Measurements from ENCODE around the gene LAMTOR4. TPM values are rescaled to one million over a fixed set of nuclear protein-coding genes. Genes with fewer than 3 reads are reported as not detected.
"Not testable (repeated sequence)": the region's sequence is repeated elsewhere in the genome, so short reads cannot be mapped to it uniquely, and the experiment has no call there.

Gene LAMTOR4
- total RNA-seq, 1 donor from 2014 or later = 151 TPM

- Mint-ChIP-seq H3K27me3 (no peaks in the 10 kb centered on the region), H3K9me3 (no peaks in the 10 kb centered on the region), H3K36me3 (ENCODE audit: low read depth) (peaks cover 10% of the 10 kb centered on the region), H3K4me3 (peak within 1 kb of the TSS; percentile 100), H3K4me1 (peaks cover 41% of the 10 kb centered on the region), H3K27ac (peak within 1 kb of the TSS; percentile 100)
- peak; percentile 81 for DNase-seq
- no peak for TF ChIP-seq CTCF (IDR thresholded peaks at IDR 0.05)
- intact Hi-C loops (cut with micrococcal nuclease) = loop anchor here (1.0 to 2.0 kb wide), 10 partner anchors 8 to 309 kb away; partner anchors contain the start of genes CNPY4, GPC2, LAMTOR4 and MEPCE
- POLR2A ChIA-PET = interaction anchor here (0.6 to 2.9 kb wide), 18 partner anchors 13 to 309 kb away, joined by 3 to 49 read pairs (median 4); partner anchors contain the start of genes AP4M1, COPS6, GPC2 and LAMTOR4
- CTCF ChIA-PET = interaction anchor here (0.6 to 1.2 kb wide), 4 partner anchors 13 to 323 kb away, joined by 3 read pairs; no protein-coding TSS in a partner anchor
- ATAC-seq (ENCODE audit: low read depth) = peak; percentile 85
These were observed 21.5 kb upstream of the LAMTOR4 start, which contains the start of gene MBLAC1 for GRCh38 chr7:100126931-100127865. Gene MBLAC1 (plus strand): TSS chr7:100126967. CDS start chr7:100127396, 429 bp downstream.

GRCh38 chr7:100127866-100128636 lies 20.7 kb upstream of the LAMTOR4 start:
- POLR2A ChIA-PET = interaction anchor here (0.6 to 3.7 kb wide), 9 partner anchors 12 to 149 kb away, joined by 3 to 15 read pairs (median 3); partner anchors contain the start of genes AP4M1, COPS6, LAMTOR4 and MCM7
- ATAC-seq (ENCODE audit: low read depth) = no peak
- Mint-ChIP-seq H3K27me3 (no peaks in the 10 kb centered on the region), H3K27ac (peak overlapping the region; percentile 63), H3K9me3 (no peaks in the 10 kb centered on the region), H3K4me3 (peak overlapping the region; percentile 100), H3K4me1 (peaks cover 44% of the 10 kb centered on the region), H3K36me3 (ENCODE audit: low read depth) (peaks cover 10% of the 10 kb centered on the region)
- DNase-seq = no peak
- TF ChIP-seq CTCF (IDR thresholded peaks at IDR 0.05) = no peak
- intact Hi-C loops (cut with micrococcal nuclease) = loop anchor here (1.0 to 2.0 kb wide), 10 partner anchors 9 to 308 kb away; partner anchors contain the start of genes CNPY4, GPC2, LAMTOR4 and MEPCE
- CTCF ChIA-PET = interaction anchor here (0.7 to 1.4 kb wide), 5 partner anchors 27 to 215 kb away, joined by 3 to 6 read pairs (median 3); partner anchors contain the start of genes AP4M1, AZGP1 and MCM7

- no peak for TF ChIP-seq CTCF (IDR thresholded peaks at IDR 0.05)
- H3K36me3 Mint-ChIP-seq (ENCODE audit: low read depth) = peaks cover 10% of the 10 kb centered on the region
These were observed 20.1 kb upstream of the LAMTOR4 start for GRCh38 chr7:100128637-100128963.

GRCh38 chr7:100130220-100130607 lies 18.5 kb upstream of the LAMTOR4 start:
- H3K27ac Mint-ChIP-seq; intact Hi-C loops (cut with micrococcal nuclease); H3K4me3 Mint-ChIP-seq; H3K9me3 Mint-ChIP-seq; ATAC-seq (ENCODE audit: low read depth); DNase-seq; H3K36me3 Mint-ChIP-seq (ENCODE audit: low read depth); H3K27me3 Mint-ChIP-seq: not testable (repeated sequence)
- ChIA-PET CTCF (interaction anchor here (0.8 to 4.6 kb wide), 8 partner anchors 17 to 277 kb away, joined by 3 to 45 read pairs (median 4); partner anchors contain the start of gene LAMTOR4), POLR2A (interaction anchor here (0.7 to 3.7 kb wide), 3 partner anchors 29 to 299 kb away, joined by 4 to 15 read pairs (median 7); partner anchors contain the start of genes AP4M1 and MCM7)
- peaks cover 33% of the 10 kb centered on the region for H3K4me1 Mint-ChIP-seq

More at GRCh38 chr7:100128637-100128963, 20.1 kb upstream of the LAMTOR4 start:
- H3K9me3 Mint-ChIP-seq = no peaks in the 10 kb centered on the region
- ATAC-seq (ENCODE audit: low read depth) = no peak
- peaks cover 44% of the 10 kb centered on the region for H3K4me1 Mint-ChIP-seq
- CTCF ChIA-PET = interaction anchor here (0.6 to 4.6 kb wide), 10 partner anchors 10 to 279 kb away, joined by 3 to 45 read pairs (median 3); partner anchors contain the start of genes AP4M1, AZGP1 and MCM7
- H3K27ac Mint-ChIP-seq = no peak overlapping the region
- H3K4me3 Mint-ChIP-seq = peak overlapping the region; percentile 100
- intact Hi-C loops (cut with micrococcal nuclease) = no loop called here
- POLR2A ChIA-PET = interaction anchor here (0.6 to 3.7 kb wide), 9 partner anchors 11 to 148 kb away, joined by 3 to 15 read pairs (median 3); partner anchors contain the start of genes AP4M1, COPS6, LAMTOR4 and MCM7
- DNase-seq = no peak
- no peaks in the 10 kb centered on the region for H3K27me3 Mint-ChIP-seq
